GM10847 (cell line): Measurements from ENCODE around the gene NLRP13.

ENCODE experiments used
- POLR2A ChIP-seq: IDR thresholded peaks from 2 replicates; pipeline ENCODE4 v1.6.1; 2011; ENCODE audit not compliant: insufficient read length; ENCODE audit errors: extremely low read depth

NLRP13 gene

DNA sequence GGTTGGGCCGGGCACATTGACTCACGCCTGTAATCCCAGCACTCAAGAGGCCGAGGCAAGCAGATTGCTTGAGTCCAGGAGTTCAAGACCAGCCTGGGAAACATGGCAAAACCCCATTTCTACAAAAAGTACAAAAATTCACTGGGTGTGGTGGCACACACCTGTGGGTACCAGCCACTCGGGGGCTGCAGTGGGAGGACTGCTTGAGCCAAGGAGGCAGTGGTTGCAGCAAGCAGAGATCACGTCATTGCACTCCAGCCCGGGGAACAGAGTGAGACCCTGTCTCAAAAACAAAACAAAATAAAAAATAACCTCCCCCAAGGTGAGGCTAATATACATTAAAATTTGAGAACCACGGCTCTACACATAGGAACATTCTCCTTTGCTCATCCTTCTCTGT, 24.9 kb downstream of the NLRP13 start:
- no peak for TF ChIP-seq POLR2A

DNA sequence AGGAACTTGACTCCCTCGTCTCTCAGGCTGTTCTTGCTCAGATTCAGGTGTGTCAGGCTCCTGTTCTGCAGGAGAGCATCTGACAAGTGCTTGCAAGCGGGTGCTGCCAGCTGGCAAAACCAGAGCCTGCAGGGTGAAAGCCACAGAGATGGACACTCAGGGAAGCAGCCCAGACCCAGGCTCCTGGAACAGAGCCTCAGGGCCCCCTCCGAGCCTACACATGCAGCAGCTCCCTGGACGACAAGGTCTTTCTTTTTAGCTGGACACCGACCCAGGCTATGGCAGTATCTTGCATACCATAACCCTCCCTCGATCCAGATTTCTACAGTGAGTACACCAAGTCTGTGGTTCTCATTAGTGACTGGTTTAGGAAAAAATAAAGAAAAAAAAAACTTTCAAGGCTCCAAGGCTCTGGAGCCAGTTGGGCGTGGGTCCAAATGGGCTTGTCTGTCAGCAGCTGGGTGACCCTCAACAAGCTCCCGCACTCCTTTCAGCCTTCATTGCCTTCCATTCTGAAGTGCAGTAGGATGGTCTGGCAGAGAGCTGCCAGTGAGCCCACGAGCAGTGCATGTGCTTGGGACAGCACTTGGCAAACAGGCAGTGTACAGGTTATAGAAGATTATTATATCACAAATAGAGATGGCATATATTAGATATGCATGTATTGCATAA, 29.9 kb downstream of the NLRP13 start:
- TF ChIP-seq POLR2A: no peak

DNA sequence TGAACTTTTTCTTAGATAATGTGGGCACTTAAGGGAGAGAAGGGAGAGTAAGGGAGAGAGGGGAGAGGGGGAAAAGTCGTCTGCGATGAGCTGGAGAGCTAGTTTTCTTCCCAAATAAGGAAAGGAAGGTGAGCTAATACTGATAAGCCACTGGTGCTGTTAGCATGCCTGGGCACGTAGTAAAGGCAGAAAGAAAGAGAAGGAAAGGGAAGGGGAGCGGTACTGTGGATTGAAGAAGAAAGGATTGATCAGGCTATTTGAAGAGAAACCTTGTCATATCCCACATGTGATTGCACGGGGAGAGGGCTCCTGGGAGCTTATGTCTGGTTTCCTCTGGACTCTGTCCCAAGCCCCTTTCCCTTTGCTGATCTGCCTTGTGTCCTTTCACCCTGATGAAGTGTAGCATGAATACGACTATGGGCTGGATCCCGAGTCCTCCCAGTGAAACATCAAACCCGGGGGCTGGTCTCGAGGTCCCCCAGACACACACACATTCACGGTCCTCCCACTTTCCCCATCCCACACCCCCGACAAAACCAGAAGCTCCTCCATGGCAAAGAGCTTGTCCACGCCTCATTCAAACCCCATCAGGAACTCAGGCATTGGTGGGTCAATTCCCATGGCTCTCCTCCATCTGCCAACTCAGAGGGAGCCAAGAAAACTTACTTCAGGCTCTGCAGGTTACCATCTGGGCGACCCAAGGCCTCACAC, 30.6 kb downstream of the NLRP13 start:
- TF ChIP-seq POLR2A: no peak

- no peak for TF ChIP-seq POLR2A
Measured at GRCh38 chr19:55898911-55899310, 33.2 kb downstream of the NLRP13 start.

DNA sequence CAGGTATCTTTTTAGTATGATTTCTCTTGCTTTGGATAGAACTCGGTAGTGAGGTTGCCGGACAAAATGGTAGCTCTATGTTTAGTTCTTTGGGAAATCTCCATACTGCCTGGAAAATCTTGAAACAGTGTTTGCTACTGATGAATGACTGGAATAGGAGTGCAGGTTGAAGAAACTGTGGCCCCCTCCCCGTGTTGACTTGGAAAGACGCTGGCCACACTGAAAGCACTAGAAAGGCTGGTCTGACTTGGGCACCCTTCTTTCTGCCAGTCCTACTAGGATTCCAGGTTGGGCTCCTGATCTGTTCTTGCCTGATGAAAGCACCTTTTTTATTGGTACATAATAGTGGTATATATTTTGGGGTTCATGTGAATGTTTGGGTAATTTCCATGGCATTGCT, 49.5 kb downstream of the NLRP13 start:
- no peak for TF ChIP-seq POLR2A

- TF ChIP-seq POLR2A: no peak
Measured at GRCh38 chr19:55877211-55877610, 54.9 kb downstream of the NLRP13 start.

DNA sequence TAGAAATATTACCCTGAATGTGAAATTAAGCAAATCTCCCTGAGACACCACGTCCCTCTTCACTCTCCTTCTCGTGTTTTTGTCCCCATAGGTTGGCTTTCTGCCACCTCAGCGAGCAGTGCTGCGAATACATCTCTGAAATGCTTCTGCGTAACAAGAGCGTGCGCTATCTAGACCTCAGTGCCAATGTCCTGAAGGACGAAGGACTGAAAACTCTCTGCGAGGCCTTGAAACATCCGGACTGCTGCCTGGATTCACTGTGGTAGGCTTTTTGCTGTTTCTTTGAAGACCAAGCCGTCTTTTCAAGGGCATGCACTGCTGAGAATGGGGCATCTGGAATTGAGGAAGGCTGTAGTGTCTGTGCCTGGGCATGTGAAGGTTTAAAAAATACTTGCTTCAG, 61.4 kb downstream of the NLRP13 start:
- no peak for TF ChIP-seq POLR2A

GRCh38 chr19:55867101-55867500, 65.0 kb downstream of the NLRP13 start:
- TF ChIP-seq POLR2A: no peak

GRCh38 chr19:55866521-55866920, 65.6 kb downstream of the NLRP13 start:
- TF ChIP-seq POLR2A: no peak

GRCh38 chr19:55858969-55859368, 73.2 kb downstream of the NLRP13 start:
- no peak for TF ChIP-seq POLR2A

- no peak for TF ChIP-seq POLR2A
Measured at GRCh38 chr19:55858401-55858800, 73.7 kb downstream of the NLRP13 start.

DNA sequence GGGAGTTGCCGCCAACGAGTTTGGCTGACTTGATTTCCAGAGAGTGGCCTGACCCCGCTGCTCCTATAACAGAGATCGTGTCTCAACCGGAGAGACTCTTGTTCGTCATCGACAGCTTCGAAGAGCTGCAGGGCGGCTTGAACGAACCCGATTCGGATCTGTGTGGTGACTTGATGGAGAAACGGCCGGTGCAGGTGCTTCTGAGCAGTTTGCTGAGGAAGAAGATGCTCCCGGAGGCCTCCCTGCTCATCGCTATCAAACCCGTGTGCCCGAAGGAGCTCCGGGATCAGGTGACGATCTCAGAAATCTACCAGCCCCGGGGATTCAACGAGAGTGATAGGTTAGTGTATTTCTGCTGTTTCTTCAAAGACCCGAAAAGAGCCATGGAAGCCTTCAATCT, 74.2 kb downstream of the NLRP13 start:
- no peak for TF ChIP-seq POLR2A

GRCh38 chr19:55857149-55857548, 75.0 kb downstream of the NLRP13 start:
- no peak for TF ChIP-seq POLR2A

GRCh38 chr19:55855160-55855559, 77.0 kb downstream of the NLRP13 start:
- no peak for TF ChIP-seq POLR2A
